ENCODE results near the gene PSMC2.

DNA sequence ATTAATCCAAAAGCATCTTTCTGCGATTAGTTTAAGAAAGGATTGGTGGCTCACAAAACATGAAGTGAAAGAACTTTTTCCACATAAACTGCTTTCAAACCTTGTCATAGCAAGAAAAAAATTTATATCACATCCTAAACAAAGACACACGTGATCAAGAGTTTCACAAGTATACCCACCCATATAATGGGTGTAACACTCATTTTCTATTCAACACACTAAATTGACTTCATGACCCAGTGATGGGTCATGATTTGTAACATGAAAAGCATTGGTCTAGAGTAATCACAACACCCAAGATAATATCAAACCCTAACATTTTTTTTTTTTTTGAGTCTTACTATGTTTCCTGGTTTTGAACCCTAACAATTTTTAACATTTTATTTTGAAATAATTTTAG, 32.6 kb upstream of the PSMC2 start:
- no peak for TF ChIP-seq CTCF (IDR thresholded peaks at IDR 0.05)
- no peak for TF ChIP-seq POLR2A (IDR thresholded peaks at IDR 0.05)

All from heart left ventricle (tissue), 13 donors.